HCT116 (cell line): ENCODE data around the gene ATL1. TPM values are rescaled to one million over a fixed set of nuclear protein-coding genes. Genes with fewer than 3 reads are reported as not detected.

ENCODE experiments used
- ATAC-seq: fragments of 200-7000 bp; cut with Tn5 transposase; 2 replicates; pipeline ENCODE4 v1.9.1; 2020; ENCODE audit warnings: mild to moderate bottlenecking, moderate library complexity
- BruUV-seq: library from RNA; stranded (reverse); fragments of 400-500 nt; replicated peaks from 2 replicates; lab custom pipeline; 2021; lab: Mats Ljungman, UMichigan
- CTCF ChIA-PET: fragments of 300-600 bp; sonication (Branson Sonifier 250); formaldehyde crosslinking; loops from one replicate; lab custom pipeline; 2021; ENCODE audit warnings: antibody characterized with exemption; lab: Charles Lee
- POLR2A ChIA-PET: fragments of 300-600, 350-600 bp; sonication (Branson Sonifier 250); formaldehyde crosslinking; loops from one replicate; lab custom pipeline; 2021; ENCODE audit warnings: antibody characterized with exemption; lab: Charles Lee
- RAD21 ChIA-PET, 2 experiments: fragments of 300-600 bp; sonication (Branson Sonifier 250); formaldehyde crosslinking; loops; one replicate each; lab custom pipeline; 2023; ENCODE audit warnings: low total read pairs in 2 of 2; ENCODE audit not compliant: uncharacterized antibody in 2 of 2, unreplicated experiment in 2 of 2, low non-redundant PET in 1 of 2; lab: Charles Lee
- DNase-seq: peaks from one replicate; pipeline ENCODE4 v3.0.0-alpha.2; 2010; ENCODE audit warnings: low read depth, low spot score
- H2AFZ ChIP-seq: fragments of 200-600 bp; shearing (Covaris generic), sonication (generic); 2 replicates; pipeline ENCODE4 v1.6.1; 2017; ENCODE audit warnings: low read depth, mixed run types, mixed read lengths, antibody characterized with exemption, low read length; ENCODE audit not compliant: poor library complexity, severe bottlenecking
- H3K27ac ChIP-seq: 2 replicates; pipeline ENCODE4 v1.5.1; 2012; ENCODE audit warnings: low read depth, low read length
- H3K27me3 ChIP-seq: fragments of 200-600 bp; sonication (generic); 2 replicates; pipeline ENCODE4 v1.6.1; 2016; ENCODE audit warnings: mixed run types, low read length, mixed read lengths; ENCODE audit not compliant: insufficient read depth
- H3K36me3 ChIP-seq, 2 experiments: fragments of 200-500 bp in 1 of 2; fragments of 200-600 bp in 1 of 2; sonication (Bioruptor generic) in 1 of 2; sonication (generic) in 1 of 2; 2 replicates each; pipeline versions ENCODE4 v1.5.1 to v1.6.1; 2014 to 2016; ENCODE audit warnings: low read length in 2 of 2, inconsistent platforms in 1 of 2, mixed read lengths in 1 of 2, mixed run types in 1 of 2; ENCODE audit not compliant: insufficient read depth in 2 of 2, control insufficient read depth in 1 of 2
- H3K4me1 ChIP-seq, 2 experiments: fragments of 200-600 bp in 1 of 2; sonication (generic) in 1 of 2; 2 replicates each; pipeline versions ENCODE4 v1.5.1 to v1.6.1; 2012 to 2017; ENCODE audit warnings: low read length in 2 of 2, inconsistent platforms in 1 of 2, mild to moderate bottlenecking in 1 of 2, mixed read lengths in 1 of 2, mixed run types in 1 of 2, moderate library complexity in 1 of 2; ENCODE audit not compliant: insufficient read depth in 2 of 2, control insufficient read depth in 1 of 2
- H3K4me2 ChIP-seq: fragments of 200-600 bp; sonication (generic); 2 replicates; pipeline ENCODE4 v1.6.1; 2017; ENCODE audit warnings: mixed run types, low read length, mixed read lengths
- H3K4me3 ChIP-seq, 2 experiments: fragments of 200-600 bp in 1 of 2; sonication (generic) in 1 of 2; replicated peaks in 1 of 2; 2 replicates each; pipeline ENCODE4 v1.5.1; 2011 to 2016; ENCODE audit warnings: low read length in 2 of 2, control low read depth in 1 of 2, low read depth in 1 of 2, mild to moderate bottlenecking in 1 of 2, mixed read lengths in 1 of 2, mixed run types in 1 of 2
- H3K79me2 ChIP-seq: fragments of 200-600 bp; sonication (generic); 2 replicates; pipeline ENCODE4 v1.6.1; 2017; ENCODE audit warnings: mild to moderate bottlenecking, mixed run types, low read length, moderate library complexity, mixed read lengths; ENCODE audit not compliant: insufficient read depth
- H3K9ac ChIP-seq: fragments of 200-600 bp; sonication (generic); 2 replicates; pipeline ENCODE4 v1.6.1; 2016; ENCODE audit warnings: low read length, mixed read lengths
- H3K9me2 ChIP-seq: fragments of 200-600 bp; sonication (generic), shearing (Covaris generic); 2 replicates; pipeline ENCODE4 v1.6.1; 2017; ENCODE audit warnings: mixed run types, mild to moderate bottlenecking, moderate library complexity; ENCODE audit not compliant: insufficient read depth
- H3K9me3 ChIP-seq, 2 experiments: fragments of 200-500 bp in 1 of 2; fragments of 200-600 bp in 1 of 2; sonication (Bioruptor generic) in 1 of 2; sonication (generic) in 1 of 2; 2 replicates each; pipeline ENCODE4 v1.6.1; 2014 to 2017; ENCODE audit warnings: low read length in 2 of 2, mixed read lengths in 2 of 2, inconsistent platforms in 1 of 2, low read depth in 1 of 2, mild to moderate bottlenecking in 1 of 2, mixed run types in 1 of 2, moderate library complexity in 1 of 2; ENCODE audit not compliant: control insufficient read depth in 1 of 2, insufficient read depth in 1 of 2
- H4K20me1 ChIP-seq: fragments of 200-600 bp; sonication (generic), shearing (Covaris generic); 2 replicates; pipeline ENCODE4 v1.6.1; 2017; ENCODE audit warnings: mixed run types, mild to moderate bottlenecking, moderate library complexity; ENCODE audit not compliant: insufficient read depth
- ATF3 ChIP-seq: IDR thresholded peaks from 2 replicates; pipeline ENCODE4 v1.6.1; 2012
- CBX3 ChIP-seq: IDR thresholded peaks from 2 replicates; pipeline ENCODE4 v1.6.1; 2012; ENCODE audit warnings: low read depth
- CEBPB ChIP-seq: IDR thresholded peaks from 2 replicates; pipeline ENCODE4 v1.6.1; 2012; ENCODE audit warnings: low read depth
- EGR1 ChIP-seq: IDR thresholded peaks from 2 replicates; pipeline ENCODE4 v1.6.1; 2012; ENCODE audit warnings: low read depth
- EZH2phosphoT487 ChIP-seq: fragments of 200-600 bp; IDR thresholded peaks from 2 replicates; pipeline ENCODE4 v1.6.1; 2018; ENCODE audit warnings: antibody characterized with exemption, borderline replicate concordance
- FOSL1 ChIP-seq: IDR thresholded peaks from 2 replicates; pipeline ENCODE4 v1.6.1; 2012; ENCODE audit warnings: low read depth
- MAX ChIP-seq: IDR thresholded peaks from 2 replicates; pipeline ENCODE4 v1.6.1; 2012
- POLR2A ChIP-seq: IDR thresholded peaks from 2 replicates; pipeline ENCODE4 v1.7.0; 2011; ENCODE audit warnings: borderline replicate concordance; ENCODE audit not compliant: insufficient read depth, insufficient read length; ENCODE audit errors: extremely low read depth
- SIN3A ChIP-seq: IDR thresholded peaks from 2 replicates; pipeline ENCODE4 v1.6.1; 2012; ENCODE audit warnings: low read depth
- SP1 ChIP-seq: IDR thresholded peaks from 2 replicates; pipeline ENCODE4 v1.6.1; 2012; ENCODE audit warnings: low read depth
- SRF ChIP-seq: IDR thresholded peaks from 2 replicates; pipeline ENCODE4 v1.6.1; 2012; ENCODE audit warnings: low read depth
- TCF7L2 ChIP-seq: IDR thresholded peaks from 2 replicates; pipeline ENCODE4 v1.7.0; 2011; ENCODE audit warnings: borderline replicate concordance, inconsistent platforms; ENCODE audit not compliant: insufficient read depth, insufficient read length; ENCODE audit errors: extremely low read depth
- YY1 ChIP-seq: IDR thresholded peaks from 2 replicates; pipeline ENCODE4 v1.6.1; 2011; ENCODE audit warnings: low read length, low read depth, moderate library complexity, mild to moderate bottlenecking; ENCODE audit not compliant: insufficient replicate concordance; ENCODE audit errors: extremely low read depth
- ZFX ChIP-seq: fragments of 450-650 bp; IDR thresholded peaks from 2 replicates; pipeline ENCODE4 v1.6.1; 2017
- ZNF274 ChIP-seq: fragments of 200-500 bp; sonication (Bioruptor generic); IDR thresholded peaks from 2 replicates; pipeline ENCODE4 v1.6.1; 2014; ENCODE audit warnings: mild to moderate bottlenecking, low read depth, low read length, inconsistent platforms
- intact Hi-C: fragments of 100-400 bp; cut with micrococcal nuclease; formaldehyde crosslinking; loops from 2 replicates; pipeline ENCODE4 v1.10.0; 2022
- total RNA-seq: library from RNA; stranded (reverse); gene quantifications from one replicate; pipeline ENCODE4 v1.2.1, GENCODE V29; 2021; ENCODE audit not compliant: unreplicated experiment
- TF ChIP-seq, protein P1 (sequence below): IDR thresholded peaks from 2 replicates; pipeline ENCODE4 v1.6.1; 2011; ENCODE audit warnings: mild to moderate bottlenecking, low read length, moderate library complexity; ENCODE audit not compliant: insufficient replicate concordance; ENCODE audit errors: extremely low read depth
- TF ChIP-seq, protein P2 (sequence below): IDR thresholded peaks from 2 replicates; pipeline ENCODE4 v1.6.1; 2012; ENCODE audit warnings: low read depth

The ATL1 gene
- total RNA-seq, 1 experiment from 2014 or later = 1.4 TPM

DNA sequence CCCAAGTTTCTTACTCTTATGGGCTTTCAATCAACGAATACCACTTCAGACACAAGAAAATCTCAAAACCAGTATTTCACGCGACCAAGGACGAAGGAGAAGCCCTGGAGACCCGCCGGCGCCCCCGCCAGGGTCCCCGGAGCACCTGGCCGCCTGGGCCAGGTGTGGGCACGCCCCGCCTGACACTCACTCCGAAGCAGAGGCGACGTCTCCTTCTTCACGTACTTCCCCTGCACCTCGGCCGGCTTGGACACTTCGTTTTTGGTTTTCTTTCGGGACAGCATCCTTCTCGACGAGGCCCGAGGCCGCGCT, 107.7 kb downstream of the ATL1 start:
- Histone ChIP-seq H4K20me1 (peaks cover 5% of the 10 kb centered on the region; the same call in 1 of the 2 replicates), H3K4me2 (peak overlapping the region; percentile 76), H3K9ac (peak overlapping the region; percentile 80), H3K9me2 (no peaks in the 10 kb centered on the region), H3K9me3 (no peaks in the 10 kb centered on the region), H3K27ac (peak overlapping the region; percentile 97), H3K4me3 (peak overlapping the region; percentile 69 to 83), H3K36me3 (peaks cover 4 to 10% of the 10 kb centered on the region in 2 experiments; a peak in 2 of 4 replicates), H3K79me2 (peaks cover 50% of the 10 kb centered on the region), H3K27me3 (no peaks in the 10 kb centered on the region)
- BruUV-seq = no TSS peak
- CTCF ChIA-PET = no interaction called here
- intact Hi-C loops = no loop called here
- ATAC-seq = peak; percentile 72
- no peak for DNase-seq
- TF ChIP-seq FOSL1 = no peak
- TF ChIP-seq ZNF274 = no peak
- TF ChIP-seq, protein P1, sequence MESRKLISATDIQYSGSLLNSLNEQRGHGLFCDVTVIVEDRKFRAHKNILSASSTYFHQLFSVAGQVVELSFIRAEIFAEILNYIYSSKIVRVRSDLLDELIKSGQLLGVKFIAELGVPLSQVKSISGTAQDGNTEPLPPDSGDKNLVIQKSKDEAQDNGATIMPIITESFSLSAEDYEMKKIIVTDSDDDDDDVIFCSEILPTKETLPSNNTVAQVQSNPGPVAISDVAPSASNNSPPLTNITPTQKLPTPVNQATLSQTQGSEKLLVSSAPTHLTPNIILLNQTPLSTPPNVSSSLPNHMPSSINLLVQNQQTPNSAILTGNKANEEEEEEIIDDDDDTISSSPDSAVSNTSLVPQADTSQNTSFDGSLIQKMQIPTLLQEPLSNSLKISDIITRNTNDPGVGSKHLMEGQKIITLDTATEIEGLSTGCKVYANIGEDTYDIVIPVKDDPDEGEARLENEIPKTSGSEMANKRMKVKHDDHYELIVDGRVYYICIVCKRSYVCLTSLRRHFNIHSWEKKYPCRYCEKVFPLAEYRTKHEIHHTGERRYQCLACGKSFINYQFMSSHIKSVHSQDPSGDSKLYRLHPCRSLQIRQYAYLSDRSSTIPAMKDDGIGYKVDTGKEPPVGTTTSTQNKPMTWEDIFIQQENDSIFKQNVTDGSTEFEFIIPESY = no peak
- TF ChIP-seq ZFX = no peak
- TF ChIP-seq, protein P2, sequence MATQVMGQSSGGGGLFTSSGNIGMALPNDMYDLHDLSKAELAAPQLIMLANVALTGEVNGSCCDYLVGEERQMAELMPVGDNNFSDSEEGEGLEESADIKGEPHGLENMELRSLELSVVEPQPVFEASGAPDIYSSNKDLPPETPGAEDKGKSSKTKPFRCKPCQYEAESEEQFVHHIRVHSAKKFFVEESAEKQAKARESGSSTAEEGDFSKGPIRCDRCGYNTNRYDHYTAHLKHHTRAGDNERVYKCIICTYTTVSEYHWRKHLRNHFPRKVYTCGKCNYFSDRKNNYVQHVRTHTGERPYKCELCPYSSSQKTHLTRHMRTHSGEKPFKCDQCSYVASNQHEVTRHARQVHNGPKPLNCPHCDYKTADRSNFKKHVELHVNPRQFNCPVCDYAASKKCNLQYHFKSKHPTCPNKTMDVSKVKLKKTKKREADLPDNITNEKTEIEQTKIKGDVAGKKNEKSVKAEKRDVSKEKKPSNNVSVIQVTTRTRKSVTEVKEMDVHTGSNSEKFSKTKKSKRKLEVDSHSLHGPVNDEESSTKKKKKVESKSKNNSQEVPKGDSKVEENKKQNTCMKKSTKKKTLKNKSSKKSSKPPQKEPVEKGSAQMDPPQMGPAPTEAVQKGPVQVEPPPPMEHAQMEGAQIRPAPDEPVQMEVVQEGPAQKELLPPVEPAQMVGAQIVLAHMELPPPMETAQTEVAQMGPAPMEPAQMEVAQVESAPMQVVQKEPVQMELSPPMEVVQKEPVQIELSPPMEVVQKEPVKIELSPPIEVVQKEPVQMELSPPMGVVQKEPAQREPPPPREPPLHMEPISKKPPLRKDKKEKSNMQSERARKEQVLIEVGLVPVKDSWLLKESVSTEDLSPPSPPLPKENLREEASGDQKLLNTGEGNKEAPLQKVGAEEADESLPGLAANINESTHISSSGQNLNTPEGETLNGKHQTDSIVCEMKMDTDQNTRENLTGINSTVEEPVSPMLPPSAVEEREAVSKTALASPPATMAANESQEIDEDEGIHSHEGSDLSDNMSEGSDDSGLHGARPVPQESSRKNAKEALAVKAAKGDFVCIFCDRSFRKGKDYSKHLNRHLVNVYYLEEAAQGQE = no peak
- TF ChIP-seq CBX3 = no peak
- TF ChIP-seq EZH2phosphoT487 = no peak
- TF ChIP-seq TCF7L2 = no peak
- TF ChIP-seq YY1 = no peak
- TF ChIP-seq SIN3A = no peak
- TF ChIP-seq SRF = no peak
- TF ChIP-seq EGR1 = no peak
- no peak for TF ChIP-seq MAX
- no peak for TF ChIP-seq CEBPB
- no peak for TF ChIP-seq ATF3
- TF ChIP-seq SP1 = no peak
- no peak for TF ChIP-seq POLR2A
- TF ChIP-seq, all 23 proteins: peak for 0
- H2AFZ ChIP-seq = no peak overlapping the region
- RAD21 ChIA-PET = no interaction called here
- H3K4me1 ChIP-seq = peaks cover 19 to 36% of the 10 kb centered on the region in 2 experiments
- POLR2A ChIA-PET = interaction anchor here (1.0 to 1.4 kb wide), 5 partner anchors 8 to 47 kb away, joined by 3 to 19 read pairs (median 4); no protein-coding TSS in a partner anchor
